ENCODE results near the gene VAMP5. TPM values are rescaled to one million over a fixed set of nuclear protein-coding genes. Genes with fewer than 3 reads are reported as not detected.

The VAMP5 gene
- total RNA-seq, 1 donor from 2014 or later = 17.1 TPM

DNA sequence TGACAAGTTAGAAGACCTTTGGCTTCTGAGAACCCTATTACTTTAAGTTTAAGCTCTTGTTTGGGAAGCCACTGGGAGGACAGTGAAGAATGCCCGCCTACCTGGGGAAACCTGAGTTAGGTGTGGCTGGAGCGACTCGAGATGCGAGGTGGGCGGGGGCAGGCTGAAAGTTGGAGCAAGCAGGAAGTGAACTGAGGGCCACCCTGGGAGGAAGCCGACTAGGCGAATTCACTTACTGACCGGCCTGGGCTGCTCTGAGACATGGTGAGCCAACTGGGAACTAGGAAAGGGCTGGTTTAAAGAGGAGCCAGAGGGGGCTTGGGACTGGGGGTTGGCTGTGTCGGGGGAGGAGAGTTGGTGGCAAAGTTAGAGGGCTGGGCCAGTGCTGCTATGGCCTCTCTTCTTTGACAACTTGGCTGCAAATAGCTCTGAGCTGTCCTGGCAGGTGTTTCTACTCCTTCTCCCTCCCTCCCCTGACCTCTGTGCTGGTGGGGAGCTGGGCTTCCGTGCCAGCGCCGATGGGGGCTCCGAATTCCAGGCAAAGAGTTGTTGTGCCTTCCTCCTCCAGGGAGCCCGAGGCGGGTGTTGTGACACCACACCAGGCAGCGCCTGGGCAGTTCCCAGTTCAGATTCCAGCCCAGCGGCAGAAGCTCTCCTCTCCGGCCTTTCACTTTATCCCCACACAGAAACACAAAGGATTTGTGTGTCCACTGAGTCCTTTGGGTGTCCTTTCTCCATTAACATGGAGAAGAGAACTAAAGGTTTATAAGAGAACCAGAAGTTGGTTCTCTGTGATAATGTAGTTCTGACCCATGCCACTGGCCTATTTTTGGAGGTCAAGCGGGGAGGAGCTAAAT is 6.6 kb upstream of the VAMP5 start, which contains the start of gene VAMP8:
Gene VAMP8, plus strand, starts transcription at position 201 of the 857 bp plus-strand sequence. Its CDS starts 61 bp downstream, at position 262.
- Histone ChIP-seq H3K4me3 (ENCODE audit: insufficient read depth, low read depth, low read length) (no peak within 1 kb of the TSS), H3K27me3 (ENCODE audit: insufficient read depth, low read length) (no peaks in the 10 kb centered on the region), H3K79me2 (ENCODE audit: insufficient read depth, low read length) (no peaks in the 10 kb centered on the region), H3K9ac (ENCODE audit: low read length) (no peak within 1 kb of the TSS), H4K20me1 (ENCODE audit: insufficient read depth, low read length) (no peaks in the 10 kb centered on the region), H3K4me1 (ENCODE audit: insufficient read depth, low read length) (peaks cover 3% of the 10 kb centered on the region), H3K4me2 (ENCODE audit: low read length) (no peak within 1 kb of the TSS), H3K9me3 (ENCODE audit: insufficient read depth, low read depth, low read length) (no peaks in the 10 kb centered on the region), H3K27ac (ENCODE audit: low read depth, low read length) (no peak within 1 kb of the TSS), H3K36me3 (ENCODE audit: insufficient read depth, low read length) (no peaks in the 10 kb centered on the region), H2AFZ (ENCODE audit: low read depth, low read length) (peak within 1 kb of the TSS; percentile 52)
- FAIRE-seq = no peak
- Mint-ChIP-seq H3K27me3 (ENCODE audit: low read depth, unreplicated experiment) (peaks cover 7% of the 10 kb centered on the region), H3K27ac (ENCODE audit: unreplicated experiment) (peak within 1 kb of the TSS; percentile 71), H3K36me3 (ENCODE audit: low read depth, unreplicated experiment) (peaks cover 4% of the 10 kb centered on the region), H3K9me3 (ENCODE audit: unreplicated experiment) (no peaks in the 10 kb centered on the region), H3K4me3 (ENCODE audit: unreplicated experiment) (peak within 1 kb of the TSS; percentile 79), H3K4me1 (ENCODE audit: low read depth, unreplicated experiment) (peaks cover 27% of the 10 kb centered on the region)
- TF ChIP-seq, protein P1, sequence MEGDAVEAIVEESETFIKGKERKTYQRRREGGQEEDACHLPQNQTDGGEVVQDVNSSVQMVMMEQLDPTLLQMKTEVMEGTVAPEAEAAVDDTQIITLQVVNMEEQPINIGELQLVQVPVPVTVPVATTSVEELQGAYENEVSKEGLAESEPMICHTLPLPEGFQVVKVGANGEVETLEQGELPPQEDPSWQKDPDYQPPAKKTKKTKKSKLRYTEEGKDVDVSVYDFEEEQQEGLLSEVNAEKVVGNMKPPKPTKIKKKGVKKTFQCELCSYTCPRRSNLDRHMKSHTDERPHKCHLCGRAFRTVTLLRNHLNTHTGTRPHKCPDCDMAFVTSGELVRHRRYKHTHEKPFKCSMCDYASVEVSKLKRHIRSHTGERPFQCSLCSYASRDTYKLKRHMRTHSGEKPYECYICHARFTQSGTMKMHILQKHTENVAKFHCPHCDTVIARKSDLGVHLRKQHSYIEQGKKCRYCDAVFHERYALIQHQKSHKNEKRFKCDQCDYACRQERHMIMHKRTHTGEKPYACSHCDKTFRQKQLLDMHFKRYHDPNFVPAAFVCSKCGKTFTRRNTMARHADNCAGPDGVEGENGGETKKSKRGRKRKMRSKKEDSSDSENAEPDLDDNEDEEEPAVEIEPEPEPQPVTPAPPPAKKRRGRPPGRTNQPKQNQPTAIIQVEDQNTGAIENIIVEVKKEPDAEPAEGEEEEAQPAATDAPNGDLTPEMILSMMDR (IDR thresholded peaks at IDR 0.05; ENCODE audit: insufficient read depth, low read depth, low read length) = no peak
- TF ChIP-seq EZH2 (IDR thresholded peaks at IDR 0.05; ENCODE audit: insufficient read depth, low read length) = no peak
- DNase-seq (ENCODE audit: low read depth) = no peak

DNA sequence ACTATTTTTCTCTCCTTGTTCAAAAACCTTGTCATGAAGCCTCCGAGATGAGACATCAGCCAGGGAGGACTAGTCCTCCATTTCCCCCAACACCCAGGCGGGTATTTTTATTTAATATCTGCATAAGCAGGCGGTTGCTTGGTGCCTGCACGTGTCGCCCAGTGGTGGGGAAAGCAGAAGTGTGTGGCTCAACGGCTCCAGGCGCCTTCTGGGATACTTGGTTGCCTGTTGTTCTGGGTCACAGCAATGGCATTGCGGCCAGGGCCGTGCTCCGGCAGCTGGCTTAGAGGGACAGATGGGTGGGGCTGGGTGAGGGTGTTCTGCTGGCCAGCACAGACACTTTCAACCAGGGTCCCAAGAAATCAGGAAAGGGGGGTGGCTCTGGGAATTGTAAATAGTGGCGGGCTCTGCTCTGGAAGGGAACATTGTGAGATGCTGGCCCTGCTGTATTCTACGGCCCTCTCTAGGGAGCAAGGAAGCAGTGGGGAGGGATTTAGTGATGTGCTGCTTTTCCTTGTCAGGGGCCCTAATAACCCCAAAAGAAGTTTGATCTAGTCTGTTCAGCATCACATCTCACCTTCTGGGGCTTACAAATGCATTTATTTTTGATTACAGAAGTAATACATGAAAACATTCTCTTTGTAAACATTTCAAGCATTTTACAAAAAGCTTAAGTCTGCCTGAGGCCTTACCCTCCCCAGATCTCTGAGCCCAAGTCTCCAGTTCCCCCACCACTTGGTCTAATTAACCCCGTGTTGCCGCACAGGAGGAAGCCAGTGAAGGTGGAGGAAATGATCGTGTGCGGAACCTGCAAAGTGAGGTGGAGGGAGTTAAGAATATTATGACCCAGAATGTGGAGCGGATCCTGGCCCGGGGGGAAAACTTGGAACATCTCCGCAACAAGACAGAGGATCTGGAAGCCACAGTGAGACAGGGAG is 5.7 kb upstream of the VAMP5 start:
- Histone ChIP-seq H3K27me3 (ENCODE audit: insufficient read depth, low read length) (no peaks in the 10 kb centered on the region), H3K9me3 (ENCODE audit: insufficient read depth, low read depth, low read length) (no peaks in the 10 kb centered on the region), H3K9ac (ENCODE audit: low read length) (no peak overlapping the region), H3K27ac (ENCODE audit: low read depth, low read length) (no peak overlapping the region), H3K4me1 (ENCODE audit: insufficient read depth, low read length) (peaks cover 3% of the 10 kb centered on the region), H3K36me3 (ENCODE audit: insufficient read depth, low read length) (no peaks in the 10 kb centered on the region), H4K20me1 (ENCODE audit: insufficient read depth, low read length) (no peaks in the 10 kb centered on the region), H3K4me3 (ENCODE audit: insufficient read depth, low read depth, low read length) (no peak overlapping the region), H3K79me2 (ENCODE audit: insufficient read depth, low read length) (no peaks in the 10 kb centered on the region), H2AFZ (ENCODE audit: low read depth, low read length) (peak overlapping the region; percentile 18), H3K4me2 (ENCODE audit: low read length) (no peak overlapping the region)
- TF ChIP-seq, protein P1 (IDR thresholded peaks at IDR 0.05; ENCODE audit: insufficient read depth, low read depth, low read length) = no peak
- no peak for TF ChIP-seq EZH2 (IDR thresholded peaks at IDR 0.05; ENCODE audit: insufficient read depth, low read length)
- DNase-seq (ENCODE audit: low read depth) (no peak), FAIRE-seq (no peak)
- Mint-ChIP-seq H3K9me3 (ENCODE audit: unreplicated experiment) (no peaks in the 10 kb centered on the region), H3K27me3 (ENCODE audit: low read depth, unreplicated experiment) (peaks cover 8% of the 10 kb centered on the region), H3K27ac (ENCODE audit: unreplicated experiment) (peak overlapping the region; percentile 71), H3K4me3 (ENCODE audit: unreplicated experiment) (peak overlapping the region; percentile 79), H3K36me3 (ENCODE audit: low read depth, unreplicated experiment) (peaks cover 4% of the 10 kb centered on the region), H3K4me1 (ENCODE audit: low read depth, unreplicated experiment) (peaks cover 27% of the 10 kb centered on the region)

Measured in astrocyte (in vitro differentiated cells and primary cell).